Type B pancreatic cell (in vitro differentiated cells): ENCODE results near the gene DHTKD1. TPM values are rescaled to one million over a fixed set of nuclear protein-coding genes. Genes with fewer than 3 reads are reported as not detected.
"Not testable (repeated sequence)": the region's sequence is repeated elsewhere in the genome, so short reads cannot be mapped to it uniquely, and the experiment has no call there.

Source experiments
- DNase-seq: peaks from one replicate; pipeline ENCODE4 v3.0.0; 2021; ENCODE audit warnings: mixed read lengths; ENCODE audit not compliant: unreplicated experiment; ENCODE audit errors: extremely low spot score
- H3K27ac Mint-ChIP-seq: 2 replicates; pipeline ENCODE4 v1.8.0; 2021; ENCODE audit warnings: mild to moderate bottlenecking, mixed read lengths
- H3K27me3 Mint-ChIP-seq: 2 replicates; pipeline ENCODE4 v1.8.0; 2021; ENCODE audit warnings: mixed read lengths
- H3K36me3 Mint-ChIP-seq: 2 replicates; pipeline ENCODE4 v1.8.0; 2021; ENCODE audit warnings: mixed read lengths
- H3K4me1 Mint-ChIP-seq: one replicate; pipeline ENCODE4 v1.8.0; 2021; ENCODE audit warnings: mixed read lengths; ENCODE audit not compliant: unreplicated experiment
- H3K4me3 Mint-ChIP-seq: 2 replicates; pipeline ENCODE4 v1.8.0; 2021; ENCODE audit warnings: mild to moderate bottlenecking, mixed read lengths
- H3K9me3 Mint-ChIP-seq: 2 replicates; pipeline ENCODE4 v1.8.0; 2021; ENCODE audit warnings: mixed read lengths
- total RNA-seq: library from RNA; stranded (reverse); gene quantifications from 2 replicates; pipeline ENCODE4 v1.2.1, GENCODE V29; 2021; ENCODE audit warnings: low replicate concordance
- TF ChIP-seq, protein P1 (sequence below): fragments of 200-600 bp; sonication (generic); conservative IDR thresholded peaks from 2 replicates; pipeline ENCODE4 v1.5.0; 2021; ENCODE audit warnings: antibody characterized with exemption, mild to moderate bottlenecking

DHTKD1 gene
- total RNA-seq, 1 donor from 2014 or later = 44.8 TPM

DNA sequence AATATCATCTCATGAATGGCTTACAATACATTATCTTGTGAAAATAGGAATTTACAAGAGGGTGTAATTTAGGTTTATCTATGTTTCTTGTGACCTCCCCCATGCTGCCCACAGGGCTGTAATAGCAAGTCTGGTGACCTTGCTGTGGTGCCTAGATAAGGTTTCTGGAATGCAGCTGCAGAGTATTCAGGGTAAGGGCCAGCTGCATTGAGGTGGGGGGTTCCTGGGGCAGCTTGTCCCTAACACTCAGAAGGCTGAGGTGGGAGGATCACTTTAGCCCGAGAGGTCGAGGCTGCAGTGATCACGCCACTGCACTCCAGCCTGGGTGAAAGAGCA, 5.3 kb upstream of the DHTKD1 start:
- H3K27ac Mint-ChIP-seq = no peak overlapping the region
- H3K27me3 Mint-ChIP-seq = no peaks in the 10 kb centered on the region
- H3K4me3 Mint-ChIP-seq = no peak overlapping the region
- TF ChIP-seq, protein P1, sequence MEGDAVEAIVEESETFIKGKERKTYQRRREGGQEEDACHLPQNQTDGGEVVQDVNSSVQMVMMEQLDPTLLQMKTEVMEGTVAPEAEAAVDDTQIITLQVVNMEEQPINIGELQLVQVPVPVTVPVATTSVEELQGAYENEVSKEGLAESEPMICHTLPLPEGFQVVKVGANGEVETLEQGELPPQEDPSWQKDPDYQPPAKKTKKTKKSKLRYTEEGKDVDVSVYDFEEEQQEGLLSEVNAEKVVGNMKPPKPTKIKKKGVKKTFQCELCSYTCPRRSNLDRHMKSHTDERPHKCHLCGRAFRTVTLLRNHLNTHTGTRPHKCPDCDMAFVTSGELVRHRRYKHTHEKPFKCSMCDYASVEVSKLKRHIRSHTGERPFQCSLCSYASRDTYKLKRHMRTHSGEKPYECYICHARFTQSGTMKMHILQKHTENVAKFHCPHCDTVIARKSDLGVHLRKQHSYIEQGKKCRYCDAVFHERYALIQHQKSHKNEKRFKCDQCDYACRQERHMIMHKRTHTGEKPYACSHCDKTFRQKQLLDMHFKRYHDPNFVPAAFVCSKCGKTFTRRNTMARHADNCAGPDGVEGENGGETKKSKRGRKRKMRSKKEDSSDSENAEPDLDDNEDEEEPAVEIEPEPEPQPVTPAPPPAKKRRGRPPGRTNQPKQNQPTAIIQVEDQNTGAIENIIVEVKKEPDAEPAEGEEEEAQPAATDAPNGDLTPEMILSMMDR = no peak
- H3K36me3 Mint-ChIP-seq = no peaks in the 10 kb centered on the region
- peaks cover 3% of the 10 kb centered on the region for H3K4me1 Mint-ChIP-seq
- no peak for DNase-seq
- H3K9me3 Mint-ChIP-seq = no peaks in the 10 kb centered on the region

DNA sequence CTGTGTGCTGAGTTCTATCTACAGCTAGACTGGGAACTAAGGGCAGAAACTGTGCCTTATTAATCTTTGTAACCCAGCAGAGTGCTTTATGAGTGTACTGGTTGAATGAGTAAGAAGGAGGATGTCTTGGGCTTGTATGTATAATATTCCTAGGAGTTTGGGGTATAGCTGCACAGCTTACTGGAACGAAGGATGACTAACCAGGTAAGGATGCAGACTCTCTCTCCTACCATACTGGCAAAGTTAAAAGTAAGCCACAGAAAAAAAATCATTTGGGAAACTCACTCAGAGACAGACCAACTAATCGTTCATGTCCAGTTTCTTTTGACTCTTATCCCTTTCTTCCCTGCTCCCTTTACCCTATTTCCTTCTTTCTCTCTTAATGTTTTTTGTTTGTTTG, 1.4 kb upstream of the DHTKD1 start:
- no peaks in the 10 kb centered on the region for H3K9me3 Mint-ChIP-seq
- H3K4me3 Mint-ChIP-seq = peak overlapping the region; percentile 60
- H3K27ac Mint-ChIP-seq = no peak overlapping the region
- no peak for DNase-seq
- H3K36me3 Mint-ChIP-seq = no peaks in the 10 kb centered on the region
- H3K27me3 Mint-ChIP-seq = no peaks in the 10 kb centered on the region
- TF ChIP-seq, protein P1 = no peak
- peaks cover 9% of the 10 kb centered on the region for H3K4me1 Mint-ChIP-seq

GRCh38 chr10:12071441-12071840, 2.7 kb downstream of the DHTKD1 start:
- H3K27ac Mint-ChIP-seq, H3K27me3 Mint-ChIP-seq, H3K36me3 Mint-ChIP-seq, H3K4me1 Mint-ChIP-seq, H3K9me3 Mint-ChIP-seq, DNase-seq: not testable (repeated sequence)
- peak overlapping the region; percentile 14 for H3K4me3 Mint-ChIP-seq

DNA sequence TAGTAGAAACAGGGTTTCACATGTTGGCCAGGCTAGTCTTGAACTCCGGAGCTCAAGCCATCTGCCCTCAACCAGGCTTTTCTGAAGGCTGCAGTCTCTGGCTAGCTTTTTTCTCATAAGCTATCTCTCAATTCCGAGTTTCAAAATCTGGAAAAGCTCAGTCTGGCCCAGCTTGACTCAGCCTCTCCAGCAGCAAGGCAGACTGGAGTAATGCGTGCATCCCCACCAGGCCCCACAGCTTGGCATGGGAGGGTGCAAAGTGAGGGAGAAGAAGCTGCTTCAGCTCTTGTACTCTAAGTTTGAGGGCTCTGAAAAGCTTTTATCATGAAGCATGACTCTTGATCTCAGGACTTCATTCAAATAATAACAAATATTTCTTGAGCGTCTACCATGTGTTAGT, 4.8 kb downstream of the DHTKD1 start:
- H3K36me3 Mint-ChIP-seq = peaks cover 6% of the 10 kb centered on the region
- TF ChIP-seq, protein P1 = no peak
- no peaks in the 10 kb centered on the region for H3K9me3 Mint-ChIP-seq
- no peak for DNase-seq
- no peak overlapping the region for H3K4me3 Mint-ChIP-seq
- peaks cover 6% of the 10 kb centered on the region for H3K4me1 Mint-ChIP-seq
- no peaks in the 10 kb centered on the region for H3K27me3 Mint-ChIP-seq
- H3K27ac Mint-ChIP-seq = no peak overlapping the region

DNA sequence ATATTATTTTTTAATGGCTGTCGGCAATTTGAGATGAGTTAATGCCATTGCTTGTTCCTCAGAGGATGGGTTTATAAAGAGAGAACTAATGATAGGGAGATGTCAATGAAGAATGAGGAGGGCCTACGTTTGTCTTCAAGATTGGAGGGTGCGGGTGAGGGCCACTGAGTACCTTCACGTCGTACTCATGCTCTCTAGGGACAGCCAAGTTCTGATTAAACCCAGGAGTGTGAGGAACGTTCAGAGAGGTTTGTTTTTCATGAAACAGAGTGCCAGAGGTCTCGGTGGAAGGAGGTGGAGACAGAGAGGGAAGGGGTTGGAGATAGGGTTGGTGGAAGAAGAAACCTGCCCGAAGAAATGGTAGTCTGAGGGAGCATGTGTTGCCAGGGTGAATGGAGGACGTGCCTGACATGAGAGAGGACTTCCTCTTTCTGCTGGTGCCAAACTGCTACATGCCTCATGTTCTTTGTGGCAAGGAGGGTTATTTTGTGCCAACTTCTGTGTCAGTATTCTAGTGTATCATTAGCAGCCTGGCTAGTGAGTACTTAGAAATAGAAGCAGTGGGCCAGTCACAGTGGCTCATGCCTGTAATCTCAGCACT, 8.9 kb downstream of the DHTKD1 start:
- H3K4me1 Mint-ChIP-seq = no peaks in the 10 kb centered on the region
- H3K9me3 Mint-ChIP-seq = no peaks in the 10 kb centered on the region
- H3K4me3 Mint-ChIP-seq = no peak overlapping the region
- no peak for DNase-seq
- no peak overlapping the region for H3K27ac Mint-ChIP-seq
- H3K27me3 Mint-ChIP-seq = no peaks in the 10 kb centered on the region
- H3K36me3 Mint-ChIP-seq = peaks cover 15% of the 10 kb centered on the region
- TF ChIP-seq, protein P1 = no peak

DNA sequence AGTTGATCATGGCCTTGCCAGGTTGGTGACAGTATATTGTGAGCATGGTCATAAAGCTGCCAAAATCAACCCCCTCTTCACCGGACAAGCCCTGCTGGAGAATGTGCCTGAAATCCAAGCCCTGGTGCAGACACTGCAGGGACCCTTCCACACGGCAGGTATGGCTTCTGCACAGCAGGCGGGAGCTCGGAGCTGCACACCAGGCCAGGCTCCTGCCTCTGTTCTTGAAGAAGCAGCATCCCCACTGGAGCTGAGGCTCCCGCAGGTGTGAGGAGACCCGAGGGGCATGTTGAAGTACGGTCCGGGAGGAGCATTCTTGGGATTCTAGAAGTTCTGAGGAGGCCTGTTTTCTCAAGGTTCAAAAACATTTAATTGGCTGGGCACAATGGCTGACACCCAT, 12.7 kb downstream of the DHTKD1 start:
- no peak overlapping the region for H3K4me3 Mint-ChIP-seq
- no peaks in the 10 kb centered on the region for H3K9me3 Mint-ChIP-seq
- no peak for DNase-seq
- H3K4me1 Mint-ChIP-seq = no peaks in the 10 kb centered on the region
- TF ChIP-seq, protein P1 = no peak
- peaks cover 15% of the 10 kb centered on the region for H3K36me3 Mint-ChIP-seq
- H3K27ac Mint-ChIP-seq = no peak overlapping the region
- no peaks in the 10 kb centered on the region for H3K27me3 Mint-ChIP-seq
